Subcutaneous adipose tissue (tissue), 4 donors: Measurements from ENCODE around the gene BBX. TPM values are rescaled to one million over a fixed set of nuclear protein-coding genes. Genes with fewer than 3 reads are reported as not detected.

ENCODE experiments used
- total RNA-seq, 4 donors: library from RNA; depleted of rRNA; stranded (reverse); fragments of >200 nt; gene quantifications; one replicate each; pipeline ENCODE4 v1.1.0, GENCODE V29; 2016
- TF ChIP-seq, protein P1 (sequence below): fragments of 450-650 bp; IDR thresholded peaks from one replicate; pipeline ENCODE4 v1.5.1; 2016; ENCODE audit warnings: low read depth, mild to moderate bottlenecking, control low read depth, antibody characterized with exemption, moderate library complexity

Gene BBX
- total RNA-seq, 4 donors from 2014 or later, result 38.3 to 69.4 (median 48.0) TPM

DNA sequence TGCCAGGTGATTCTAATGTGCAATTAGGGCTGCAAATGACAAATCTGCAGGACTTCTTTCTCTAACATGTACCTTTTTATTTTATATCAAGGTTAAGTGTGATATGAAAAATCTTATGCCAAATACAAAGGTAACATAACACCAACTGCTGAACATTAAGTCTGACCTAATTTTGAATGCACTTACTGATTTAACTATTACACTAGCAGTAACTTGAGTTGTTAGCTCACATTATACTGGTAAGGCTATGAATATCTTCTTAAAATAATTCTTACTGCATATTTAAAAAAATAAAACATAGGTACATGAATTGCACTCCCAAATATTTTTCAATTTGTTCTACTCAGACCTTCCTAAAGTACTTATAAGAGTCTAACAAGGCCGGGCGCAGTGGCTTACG is 308.8 kb downstream of the BBX start:
- TF ChIP-seq, protein P1, sequence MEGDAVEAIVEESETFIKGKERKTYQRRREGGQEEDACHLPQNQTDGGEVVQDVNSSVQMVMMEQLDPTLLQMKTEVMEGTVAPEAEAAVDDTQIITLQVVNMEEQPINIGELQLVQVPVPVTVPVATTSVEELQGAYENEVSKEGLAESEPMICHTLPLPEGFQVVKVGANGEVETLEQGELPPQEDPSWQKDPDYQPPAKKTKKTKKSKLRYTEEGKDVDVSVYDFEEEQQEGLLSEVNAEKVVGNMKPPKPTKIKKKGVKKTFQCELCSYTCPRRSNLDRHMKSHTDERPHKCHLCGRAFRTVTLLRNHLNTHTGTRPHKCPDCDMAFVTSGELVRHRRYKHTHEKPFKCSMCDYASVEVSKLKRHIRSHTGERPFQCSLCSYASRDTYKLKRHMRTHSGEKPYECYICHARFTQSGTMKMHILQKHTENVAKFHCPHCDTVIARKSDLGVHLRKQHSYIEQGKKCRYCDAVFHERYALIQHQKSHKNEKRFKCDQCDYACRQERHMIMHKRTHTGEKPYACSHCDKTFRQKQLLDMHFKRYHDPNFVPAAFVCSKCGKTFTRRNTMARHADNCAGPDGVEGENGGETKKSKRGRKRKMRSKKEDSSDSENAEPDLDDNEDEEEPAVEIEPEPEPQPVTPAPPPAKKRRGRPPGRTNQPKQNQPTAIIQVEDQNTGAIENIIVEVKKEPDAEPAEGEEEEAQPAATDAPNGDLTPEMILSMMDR, result no peak

DNA sequence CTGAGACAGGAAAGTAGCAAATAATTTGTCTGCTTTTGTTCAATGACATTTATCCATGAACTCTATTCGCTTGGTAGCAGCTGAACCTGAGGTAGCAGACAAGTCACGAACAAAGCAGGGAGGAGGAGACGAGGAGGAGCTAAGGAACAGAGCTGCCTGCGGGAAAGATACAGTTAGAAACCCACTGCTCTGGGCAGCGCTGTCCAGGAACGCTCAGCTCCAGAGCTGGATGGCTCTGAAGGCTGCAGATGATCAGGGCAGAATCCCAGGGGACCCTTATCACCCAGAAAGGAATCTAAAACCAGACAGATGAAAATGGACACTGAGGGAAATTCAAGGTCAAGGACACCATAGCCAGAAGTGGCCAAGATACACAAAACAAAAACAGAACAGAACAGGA is 310.3 kb downstream of the BBX start:
- TF ChIP-seq, protein P1, result no peak

DNA sequence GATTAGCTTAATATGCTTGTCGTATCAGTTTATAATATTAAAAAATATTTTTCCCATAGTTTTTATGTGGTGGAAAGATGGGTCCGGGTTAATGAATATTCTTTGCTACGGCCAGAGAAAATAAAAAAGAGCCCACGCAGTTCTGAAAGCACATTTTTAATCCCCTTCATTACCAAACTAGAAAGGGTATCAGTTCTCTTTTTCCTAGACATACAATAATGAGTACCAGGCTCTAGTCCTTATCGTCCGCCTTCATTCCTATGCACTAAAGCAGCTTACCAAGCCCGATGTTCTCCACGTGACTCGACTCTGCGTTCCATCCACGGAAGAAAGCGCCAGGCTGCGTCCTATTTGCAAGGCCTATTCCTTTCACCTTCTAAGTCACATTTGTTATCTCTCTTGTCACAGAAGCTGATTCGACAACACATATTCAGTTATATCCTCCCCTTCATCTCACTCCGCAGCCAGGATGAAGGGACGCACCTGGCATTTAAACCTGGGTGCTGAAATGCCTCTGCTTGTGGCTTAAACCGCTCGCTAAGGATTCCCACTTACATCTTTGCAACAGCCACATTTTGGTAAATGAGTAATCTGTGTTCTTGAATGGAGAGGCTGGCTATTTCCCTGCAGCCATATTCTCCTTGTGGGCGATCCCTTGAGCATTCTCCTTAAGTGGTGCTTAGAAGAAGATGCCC is 311.1 kb downstream of the BBX start:
- TF ChIP-seq, protein P1, result no peak

DNA sequence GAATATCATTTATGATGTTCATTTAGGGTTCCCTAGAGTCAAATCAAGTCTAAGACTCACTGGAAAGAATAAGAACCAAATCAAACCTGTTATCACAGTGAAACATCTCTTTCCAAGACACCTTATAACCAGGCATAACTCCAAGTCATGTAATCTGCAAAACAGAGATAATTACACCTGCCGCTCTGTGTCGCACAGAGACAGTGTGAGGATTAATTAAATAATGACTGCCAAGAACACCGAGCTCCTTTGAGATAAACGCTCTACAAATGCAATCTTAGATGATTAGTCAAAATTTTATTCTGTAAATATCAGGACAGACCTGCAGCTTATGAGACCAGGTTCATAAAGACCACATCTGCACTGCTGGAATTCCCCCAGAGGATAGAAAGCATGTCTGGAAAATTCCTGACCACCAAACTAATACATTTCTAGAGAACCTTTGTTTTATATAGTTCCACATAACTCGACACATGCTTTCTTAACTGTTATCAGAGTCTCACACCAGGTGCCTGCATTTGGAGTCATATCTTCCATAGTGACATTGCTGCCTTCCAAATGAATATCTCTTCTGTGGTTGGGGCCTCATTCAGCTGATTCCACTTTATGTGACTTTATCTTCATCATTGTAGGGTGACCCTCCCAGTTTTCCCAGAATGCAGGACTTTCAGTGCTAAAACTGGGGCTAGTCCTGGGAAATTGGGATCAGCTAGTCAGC is 315.3 kb downstream of the BBX start:
- TF ChIP-seq, protein P1, result no peak

DNA sequence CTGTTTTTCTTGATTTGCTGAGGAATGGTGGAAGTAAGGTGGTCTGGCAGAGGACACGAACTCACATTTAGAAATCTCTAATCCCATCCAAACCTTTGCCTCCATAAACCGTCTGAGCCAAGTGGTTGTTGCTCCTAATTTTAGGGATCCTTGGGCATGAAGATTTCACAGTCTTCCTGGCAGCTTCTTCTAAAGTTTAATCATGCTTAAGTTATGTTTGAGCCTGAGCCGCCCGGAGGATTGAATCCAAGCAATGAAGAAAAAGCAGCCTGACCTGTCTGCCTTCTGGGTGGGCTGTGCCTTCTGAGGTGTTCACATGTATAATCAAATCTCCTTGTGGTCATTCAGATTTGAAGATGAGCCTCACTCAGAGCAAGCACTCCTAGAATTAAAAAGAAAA is 319.1 kb downstream of the BBX start:
- TF ChIP-seq, protein P1, result no peak

DNA sequence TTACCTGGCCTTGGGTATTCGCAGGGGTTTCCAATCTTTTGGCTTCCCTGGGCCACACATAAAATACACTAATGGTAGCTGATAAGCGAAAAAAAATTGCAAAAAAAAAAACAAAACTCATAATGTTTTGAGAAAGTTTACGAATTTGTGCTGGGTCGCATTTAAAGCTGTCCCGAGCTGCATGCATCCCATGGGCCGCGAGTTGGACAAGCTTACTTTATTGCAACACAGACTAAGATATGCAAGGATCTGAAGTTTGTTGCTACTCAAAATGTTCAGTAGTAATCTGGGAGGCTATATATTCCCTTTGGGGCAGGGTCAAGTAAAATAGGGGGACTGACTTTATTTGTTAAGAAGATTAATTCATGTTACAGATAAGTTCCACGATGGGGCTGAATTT is 320.2 kb downstream of the BBX start:
- TF ChIP-seq, protein P1, result no peak

DNA sequence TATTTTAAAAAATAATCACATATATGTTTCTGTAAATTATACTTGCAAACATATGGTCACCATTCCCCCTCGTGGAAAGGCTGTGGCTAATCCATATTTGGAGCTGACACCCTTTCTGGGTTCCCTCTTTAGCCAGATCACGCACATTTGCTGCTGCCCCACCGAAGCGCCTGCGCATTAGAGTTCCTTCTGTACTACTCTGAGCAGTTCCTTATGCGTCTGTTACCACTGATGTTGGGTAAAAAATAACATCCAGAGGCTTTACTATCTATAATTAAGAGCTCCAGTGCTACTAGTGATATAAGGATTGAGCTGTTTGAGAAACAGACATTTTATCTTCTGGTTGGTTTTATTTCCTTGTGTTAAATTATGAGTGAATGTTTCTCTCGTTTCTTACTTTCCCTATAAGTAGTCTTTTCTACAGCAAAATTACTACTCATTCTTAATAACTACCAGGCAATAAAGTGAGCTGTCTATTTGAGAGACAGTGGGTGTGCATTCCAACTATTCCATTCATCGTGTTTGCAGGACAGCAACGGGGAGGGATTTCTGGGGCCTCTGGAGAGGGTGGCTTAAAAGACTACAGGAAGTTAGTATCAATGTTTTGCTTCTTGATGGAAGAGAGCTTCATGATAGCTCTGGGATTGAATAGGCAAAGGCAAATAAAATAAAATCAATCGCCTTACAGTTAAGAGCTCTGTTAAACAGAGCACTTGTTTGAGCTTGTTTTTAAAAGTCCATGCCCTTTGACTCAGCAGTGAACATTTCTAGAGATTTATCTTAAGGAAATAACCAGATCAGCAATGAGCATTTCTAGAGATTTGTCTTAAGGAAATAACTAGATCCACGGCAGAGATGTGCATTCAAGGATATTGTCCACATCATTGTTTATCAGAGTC is 322.9 kb downstream of the BBX start:
- TF ChIP-seq, protein P1, result no peak
